HepG2 (cell line): ENCODE results near the gene CEP97. TPM values are rescaled to one million over a fixed set of nuclear protein-coding genes. Genes with fewer than 3 reads are reported as not detected.

ENCODE experiments used
- ARNT ChIP-seq: fragments of 450-650 bp; IDR thresholded peaks from 2 replicates; pipeline ENCODE4 v1.6.1; 2017
- CCAR2 ChIP-seq: fragments of 200-400 bp; formaldehyde crosslinking; optimal IDR thresholded peaks from 2 replicates; pipeline ENCODE3; 2018; ENCODE audit warnings: low read depth, mild to moderate bottlenecking, low read length, moderate library complexity
- EEA1 ChIP-seq: sonication (generic); formaldehyde crosslinking; IDR thresholded peaks from 2 replicates; pipeline ENCODE4 v1.5.1; 2020; ENCODE audit warnings: mild to moderate bottlenecking, missing genetic modification reagents, borderline replicate concordance
- HNRNPL ChIP-seq: fragments of 200-400 bp; formaldehyde crosslinking; IDR thresholded peaks from 2 replicates; pipeline ENCODE4 v1.6.1; 2017; ENCODE audit warnings: mild to moderate bottlenecking, low read depth, low read length
- PITX1 ChIP-seq: sonication (generic); formaldehyde crosslinking; IDR thresholded peaks from 2 replicates; pipeline ENCODE4 v1.5.1; 2020; ENCODE audit warnings: mild to moderate bottlenecking, missing genetic modification reagents
- SNRNP70 ChIP-seq: fragments of 200-400 bp; formaldehyde crosslinking; IDR thresholded peaks from 2 replicates; pipeline ENCODE4 v1.6.1; 2017; ENCODE audit warnings: mild to moderate bottlenecking, low read depth, low read length, moderate library complexity
- SRY ChIP-seq: sonication (generic); formaldehyde crosslinking; IDR thresholded peaks from 2 replicates; pipeline ENCODE4 v1.8.0; 2022; ENCODE audit warnings: mild to moderate bottlenecking, missing genetic modification reagents
- STAG1 ChIP-seq: sonication (generic); formaldehyde crosslinking; IDR thresholded peaks from 2 replicates; pipeline ENCODE4 v1.4.0; 2020; ENCODE audit warnings: missing genetic modification reagents
- TEAD3 ChIP-seq: optimal IDR thresholded peaks from 2 replicates; pipeline ENCODE3; 2016; ENCODE audit warnings: borderline replicate concordance
- YY1 ChIP-seq: IDR thresholded peaks from 2 replicates; pipeline ENCODE4 v1.6.1; 2011; ENCODE audit warnings: low read length, low read depth, moderate library complexity, mild to moderate bottlenecking; ENCODE audit not compliant: insufficient read depth, insufficient replicate concordance
- ZNF550 ChIP-seq: sonication (generic); formaldehyde crosslinking; IDR thresholded peaks from 2 replicates; pipeline ENCODE4 v1.4.0; 2020; ENCODE audit warnings: mild to moderate bottlenecking, missing genetic modification reagents, borderline replicate concordance
- polyA plus RNA-seq, 8 experiments: library from polyadenylated mRNA; depleted of rRNA in 3 of 8; stranded (reverse) in 7 of 8; unstranded in 1 of 8; fragments of >200 nt; fragmentation: Illumina TruSeq in 4 of 8; extraction: Trizol in 4 of 8; gene quantifications; 2 replicates each; pipeline versions ENCODE4 v1.2.1 to v1.2.3, GENCODE V29; 2011 to 2016; ENCODE audit warnings: low read depth in 4 of 8, missing spikeins in 1 of 8, mixed read lengths in 1 of 8; ENCODE audit not compliant: insufficient read depth in 1 of 8
- total RNA-seq, 5 experiments: library from RNA; depleted of rRNA; stranded (reverse); fragments of >200 nt; fragmentation: Illumina TruSeq; extraction: Trizol; gene quantifications; 2 replicates each; pipeline ENCODE4 v1.2.3, GENCODE V29; 2016; ENCODE audit warnings: low read depth in 1 of 5
- TF ChIP-seq, protein P1 (sequence below): IDR thresholded peaks from 2 replicates; pipeline ENCODE4 v1.6.1; 2016; ENCODE audit warnings: low read depth, borderline replicate concordance
- TF ChIP-seq, protein P2 (sequence below): sonication (generic); formaldehyde crosslinking; IDR thresholded peaks from 2 replicates; pipeline ENCODE4 v1.9.0; 2021; ENCODE audit warnings: missing genetic modification reagents, borderline replicate concordance
- TF ChIP-seq, protein P3 (sequence below): sonication (generic); formaldehyde crosslinking; IDR thresholded peaks from 2 replicates; pipeline ENCODE4 v1.8.0; 2022; ENCODE audit warnings: missing genetic modification reagents, mild to moderate bottlenecking, borderline replicate concordance
- TF ChIP-seq, protein P4 (sequence below): sonication (generic); formaldehyde crosslinking; IDR thresholded peaks from 2 replicates; pipeline ENCODE4 v1.5.1; 2020; ENCODE audit warnings: missing genetic modification reagents, mild to moderate bottlenecking, borderline replicate concordance
- TF ChIP-seq, protein P5 (sequence below): sonication (generic); formaldehyde crosslinking; IDR thresholded peaks from 2 replicates; pipeline ENCODE4 v1.5.0; 2020; ENCODE audit warnings: missing genetic modification reagents, mild to moderate bottlenecking, borderline replicate concordance
- TF ChIP-seq, protein P6 (sequence below): sonication (generic); formaldehyde crosslinking; IDR thresholded peaks from 2 replicates; pipeline ENCODE4 v1.4.0; 2020; ENCODE audit warnings: mild to moderate bottlenecking, low read depth, missing genetic modification reagents

The CEP97 gene
- total and polyA plus RNA-seq, 2 of the 13 experiments (the other 11 are each of a cell fraction or from before 2014, with no cell fraction given) = 0.99 to 6.5 TPM

DNA sequence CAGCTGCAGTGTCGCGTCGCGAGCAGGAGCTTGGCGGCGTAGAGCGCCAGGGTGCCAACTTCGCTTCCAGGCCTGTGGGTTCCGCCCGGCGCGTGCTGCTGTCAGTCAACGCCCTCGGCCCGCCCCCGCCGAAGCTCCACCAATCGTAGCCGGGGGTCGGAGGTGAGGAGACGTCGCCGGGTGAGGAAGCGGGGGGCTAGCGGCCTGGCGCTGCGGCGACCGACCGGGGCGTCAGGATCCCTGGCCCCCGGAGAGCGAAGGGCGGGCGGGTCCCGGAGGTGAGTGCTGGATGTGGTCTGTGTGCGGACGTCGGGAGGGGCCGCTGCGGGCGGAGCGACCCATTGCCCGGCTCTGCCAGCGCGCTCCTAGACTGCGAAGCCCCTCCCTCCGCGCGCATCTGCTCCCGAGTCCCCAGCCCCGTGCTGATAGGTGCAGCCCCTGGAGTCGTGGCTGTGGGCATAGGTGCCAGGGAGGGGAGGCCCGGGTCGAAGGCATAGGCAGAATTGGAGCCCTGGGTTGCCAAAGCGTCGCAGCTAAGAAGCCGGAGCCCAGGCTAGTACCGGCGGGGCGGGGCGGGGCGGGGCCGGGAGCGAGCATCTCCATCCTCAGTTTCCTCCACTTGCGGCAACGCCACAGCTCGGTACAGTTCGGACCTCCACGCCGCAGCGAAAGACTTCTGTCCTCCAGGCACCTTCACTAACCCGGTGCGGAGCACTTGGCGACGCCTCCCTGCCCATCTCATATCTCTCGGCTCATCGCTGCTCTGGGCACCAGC is 54.8 kb downstream of the CEP97 start, which contains the start of gene NXPE3 (continued):
- TF ChIP-seq, protein P1, sequence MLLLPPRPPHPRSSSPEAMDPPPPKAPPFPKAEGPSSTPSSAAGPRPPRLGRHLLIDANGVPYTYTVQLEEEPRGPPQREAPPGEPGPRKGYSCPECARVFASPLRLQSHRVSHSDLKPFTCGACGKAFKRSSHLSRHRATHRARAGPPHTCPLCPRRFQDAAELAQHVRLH (CRISPR knock-in tag) = 0 out of 2 replicates have a peak, but pooled peaks have one; percentile 20
- TF ChIP-seq YY1 (peak; percentile 24), STAG1 (CRISPR knock-in tag) (no peak), ARNT (no peak), TEAD3 (CRISPR knock-in tag) (peak; percentile 62), EEA1 (CRISPR knock-in tag) (peak; percentile 68), ZNF550 (CRISPR knock-in tag) (no peak), HNRNPL (peak; percentile 75; the same call in 1 of the 2 replicates), SRY (CRISPR knock-in tag) (no peak; the same call in 1 of the 2 replicates), SNRNP70 (no peak), PITX1 (CRISPR knock-in tag) (no peak), CCAR2 (no peak)
- TF ChIP-seq, protein P2, sequence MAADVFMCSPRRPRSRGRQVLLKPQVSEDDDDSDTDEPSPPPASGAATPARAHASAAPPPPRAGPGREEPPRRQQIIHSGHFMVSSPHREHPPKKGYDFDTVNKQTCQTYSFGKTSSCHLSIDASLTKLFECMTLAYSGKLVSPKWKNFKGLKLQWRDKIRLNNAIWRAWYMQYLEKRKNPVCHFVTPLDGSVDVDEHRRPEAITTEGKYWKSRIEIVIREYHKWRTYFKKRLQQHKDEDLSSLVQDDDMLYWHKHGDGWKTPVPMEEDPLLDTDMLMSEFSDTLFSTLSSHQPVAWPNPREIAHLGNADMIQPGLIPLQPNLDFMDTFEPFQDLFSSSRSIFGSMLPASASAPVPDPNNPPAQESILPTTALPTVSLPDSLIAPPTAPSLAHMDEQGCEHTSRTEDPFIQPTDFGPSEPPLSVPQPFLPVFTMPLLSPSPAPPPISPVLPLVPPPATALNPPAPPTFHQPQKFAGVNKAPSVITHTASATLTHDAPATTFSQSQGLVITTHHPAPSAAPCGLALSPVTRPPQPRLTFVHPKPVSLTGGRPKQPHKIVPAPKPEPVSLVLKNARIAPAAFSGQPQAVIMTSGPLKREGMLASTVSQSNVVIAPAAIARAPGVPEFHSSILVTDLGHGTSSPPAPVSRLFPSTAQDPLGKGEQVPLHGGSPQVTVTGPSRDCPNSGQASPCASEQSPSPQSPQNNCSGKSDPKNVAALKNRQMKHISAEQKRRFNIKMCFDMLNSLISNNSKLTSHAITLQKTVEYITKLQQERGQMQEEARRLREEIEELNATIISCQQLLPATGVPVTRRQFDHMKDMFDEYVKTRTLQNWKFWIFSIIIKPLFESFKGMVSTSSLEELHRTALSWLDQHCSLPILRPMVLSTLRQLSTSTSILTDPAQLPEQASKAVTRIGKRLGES (CRISPR knock-in tag) = no peak
- TF ChIP-seq, protein P3, sequence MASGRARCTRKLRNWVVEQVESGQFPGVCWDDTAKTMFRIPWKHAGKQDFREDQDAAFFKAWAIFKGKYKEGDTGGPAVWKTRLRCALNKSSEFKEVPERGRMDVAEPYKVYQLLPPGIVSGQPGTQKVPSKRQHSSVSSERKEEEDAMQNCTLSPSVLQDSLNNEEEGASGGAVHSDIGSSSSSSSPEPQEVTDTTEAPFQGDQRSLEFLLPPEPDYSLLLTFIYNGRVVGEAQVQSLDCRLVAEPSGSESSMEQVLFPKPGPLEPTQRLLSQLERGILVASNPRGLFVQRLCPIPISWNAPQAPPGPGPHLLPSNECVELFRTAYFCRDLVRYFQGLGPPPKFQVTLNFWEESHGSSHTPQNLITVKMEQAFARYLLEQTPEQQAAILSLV (CRISPR knock-in tag) = no peak
- TF ChIP-seq, protein P4, sequence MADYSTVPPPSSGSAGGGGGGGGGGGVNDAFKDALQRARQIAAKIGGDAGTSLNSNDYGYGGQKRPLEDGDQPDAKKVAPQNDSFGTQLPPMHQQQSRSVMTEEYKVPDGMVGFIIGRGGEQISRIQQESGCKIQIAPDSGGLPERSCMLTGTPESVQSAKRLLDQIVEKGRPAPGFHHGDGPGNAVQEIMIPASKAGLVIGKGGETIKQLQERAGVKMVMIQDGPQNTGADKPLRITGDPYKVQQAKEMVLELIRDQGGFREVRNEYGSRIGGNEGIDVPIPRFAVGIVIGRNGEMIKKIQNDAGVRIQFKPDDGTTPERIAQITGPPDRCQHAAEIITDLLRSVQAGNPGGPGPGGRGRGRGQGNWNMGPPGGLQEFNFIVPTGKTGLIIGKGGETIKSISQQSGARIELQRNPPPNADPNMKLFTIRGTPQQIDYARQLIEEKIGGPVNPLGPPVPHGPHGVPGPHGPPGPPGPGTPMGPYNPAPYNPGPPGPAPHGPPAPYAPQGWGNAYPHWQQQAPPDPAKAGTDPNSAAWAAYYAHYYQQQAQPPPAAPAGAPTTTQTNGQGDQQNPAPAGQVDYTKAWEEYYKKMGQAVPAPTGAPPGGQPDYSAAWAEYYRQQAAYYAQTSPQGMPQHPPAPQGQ (CRISPR knock-in tag) = no peak
- TF ChIP-seq, protein P5, sequence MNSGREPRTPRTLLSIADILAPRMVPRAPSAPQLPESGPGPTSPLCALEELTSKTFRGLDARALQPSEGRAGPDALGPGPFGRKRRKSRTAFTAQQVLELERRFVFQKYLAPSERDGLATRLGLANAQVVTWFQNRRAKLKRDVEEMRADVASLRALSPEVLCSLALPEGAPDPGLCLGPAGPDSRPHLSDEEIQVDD (CRISPR knock-in tag) = no peak
- TF ChIP-seq, protein P6, sequence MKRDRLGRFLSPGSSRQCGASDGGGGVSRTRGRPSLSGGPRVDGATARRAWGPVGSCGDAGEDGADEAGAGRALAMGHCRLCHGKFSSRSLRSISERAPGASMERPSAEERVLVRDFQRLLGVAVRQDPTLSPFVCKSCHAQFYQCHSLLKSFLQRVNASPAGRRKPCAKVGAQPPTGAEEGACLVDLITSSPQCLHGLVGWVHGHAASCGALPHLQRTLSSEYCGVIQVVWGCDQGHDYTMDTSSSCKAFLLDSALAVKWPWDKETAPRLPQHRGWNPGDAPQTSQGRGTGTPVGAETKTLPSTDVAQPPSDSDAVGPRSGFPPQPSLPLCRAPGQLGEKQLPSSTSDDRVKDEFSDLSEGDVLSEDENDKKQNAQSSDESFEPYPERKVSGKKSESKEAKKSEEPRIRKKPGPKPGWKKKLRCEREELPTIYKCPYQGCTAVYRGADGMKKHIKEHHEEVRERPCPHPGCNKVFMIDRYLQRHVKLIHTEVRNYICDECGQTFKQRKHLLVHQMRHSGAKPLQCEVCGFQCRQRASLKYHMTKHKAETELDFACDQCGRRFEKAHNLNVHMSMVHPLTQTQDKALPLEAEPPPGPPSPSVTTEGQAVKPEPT = 0 out of 2 replicates have a peak, but pooled peaks have one; percentile 57
